Activated naive CD8-positive, alpha-beta T cell treated with anti-CD3 and anti-CD28 coated beads, Interleukin-2, amount 50 U/mL, for 24 hours (primary cell): ENCODE data around the gene FNIP1.
"Not testable (repeated sequence)": the region's sequence is repeated elsewhere in the genome, so short reads cannot be mapped to it uniquely, and the experiment has no call there.

Experiments used
- ATAC-seq: fragments of 150-1000 bp; cut with Tn5 transposase; one replicate; pipeline ENCODE4 v1.10.0; 2021
- DNase-seq: peaks from one replicate; pipeline ENCODE4 v3.0.0; 2021
- H3K27ac Mint-ChIP-seq: one replicate; pipeline ENCODE4 v1.8.0; 2021; ENCODE audit warnings: mild to moderate bottlenecking, mixed read lengths
- H3K27me3 Mint-ChIP-seq: one replicate; pipeline ENCODE4 v1.8.0; 2021; ENCODE audit warnings: mixed read lengths
- H3K36me3 Mint-ChIP-seq: one replicate; pipeline ENCODE4 v1.8.0; 2021; ENCODE audit warnings: low read depth, mixed read lengths
- H3K4me1 Mint-ChIP-seq: one replicate; pipeline ENCODE4 v1.8.0; 2021; ENCODE audit warnings: mixed read lengths
- H3K4me3 Mint-ChIP-seq: one replicate; pipeline ENCODE4 v1.8.0; 2021; ENCODE audit warnings: mild to moderate bottlenecking, moderate library complexity, mixed read lengths
- H3K9me3 Mint-ChIP-seq: one replicate; pipeline ENCODE4 v1.8.0; 2021; ENCODE audit warnings: mixed read lengths

FNIP1 gene

GRCh38 chr5:131637694-131638093 is 159.1 kb downstream of the FNIP1 start:
- no peaks in the 10 kb centered on the region for H3K27me3 Mint-ChIP-seq
- no peak for DNase-seq
- peaks cover 41% of the 10 kb centered on the region for H3K4me1 Mint-ChIP-seq
- peaks cover 5% of the 10 kb centered on the region for H3K36me3 Mint-ChIP-seq
- H3K27ac Mint-ChIP-seq = no peak overlapping the region
- no peaks in the 10 kb centered on the region for H3K9me3 Mint-ChIP-seq
- no peak for ATAC-seq
- H3K4me3 Mint-ChIP-seq = no peak overlapping the region

GRCh38 chr5:131635684-131636572 is 160.9 kb downstream of the FNIP1 start:
- Mint-ChIP-seq H3K9me3 (no peaks in the 10 kb centered on the region), H3K4me1 (peaks cover 41% of the 10 kb centered on the region), H3K4me3 (peak overlapping the region; percentile 99), H3K36me3 (peaks cover 5% of the 10 kb centered on the region), H3K27ac (peak overlapping the region; percentile 97), H3K27me3 (no peaks in the 10 kb centered on the region)
- no peak for DNase-seq
- ATAC-seq = no peak

GRCh38 chr5:131634996-131635683 is 161.7 kb downstream of the FNIP1 start, which contains the start of gene RAPGEF6:
Gene RAPGEF6 (minus strand): TSS chr5:131635229. CDS start chr5:131635030, 199 bp downstream.
- ATAC-seq (peak; percentile 94), DNase-seq (peak; percentile 96)
- Mint-ChIP-seq H3K36me3 (peaks cover 5% of the 10 kb centered on the region), H3K27ac (peak within 1 kb of the TSS; percentile 97), H3K4me3 (peak within 1 kb of the TSS; percentile 99), H3K9me3 (no peaks in the 10 kb centered on the region), H3K4me1 (peaks cover 33% of the 10 kb centered on the region), H3K27me3 (no peaks in the 10 kb centered on the region)

GRCh38 chr5:131634666-131634995 is 162.2 kb downstream of the FNIP1 start:
- Mint-ChIP-seq H3K4me3 (peak overlapping the region; percentile 99), H3K27ac (peak overlapping the region; percentile 97), H3K9me3 (no peaks in the 10 kb centered on the region), H3K4me1 (peaks cover 28% of the 10 kb centered on the region), H3K27me3 (no peaks in the 10 kb centered on the region), H3K36me3 (peaks cover 5% of the 10 kb centered on the region)
- DNase-seq (peak; percentile 63), ATAC-seq (peak; percentile 20)

GRCh38 chr5:131634238-131634637 is 162.6 kb downstream of the FNIP1 start:
- H3K4me3 Mint-ChIP-seq = peak overlapping the region; percentile 99
- H3K9me3 Mint-ChIP-seq = no peaks in the 10 kb centered on the region
- no peak for ATAC-seq

GRCh38 chr5:131633830-131634229 is 163.0 kb downstream of the FNIP1 start:
- Mint-ChIP-seq H3K4me1 (peaks cover 21% of the 10 kb centered on the region), H3K27ac (peak overlapping the region; percentile 97), H3K27me3 (no peaks in the 10 kb centered on the region), H3K36me3 (peaks cover 10% of the 10 kb centered on the region), H3K9me3 (no peaks in the 10 kb centered on the region), H3K4me3 (peak overlapping the region; percentile 99)
- ATAC-seq = no peak
- peak; percentile 7 for DNase-seq

More at GRCh38 chr5:131634238-131634637, 162.6 kb downstream of the FNIP1 start:
- Mint-ChIP-seq H3K36me3 (peaks cover 5% of the 10 kb centered on the region), H3K4me1 (peaks cover 24% of the 10 kb centered on the region), H3K27me3 (no peaks in the 10 kb centered on the region), H3K27ac (peak overlapping the region; percentile 97)
- DNase-seq = no peak

GRCh38 chr5:131630963-131631350 is 165.9 kb downstream of the FNIP1 start:
- ATAC-seq (no peak), DNase-seq (no peak)
- Mint-ChIP-seq H3K9me3 (no peaks in the 10 kb centered on the region), H3K27ac (no peak overlapping the region), H3K4me3 (no peak overlapping the region), H3K4me1 (peaks cover 16% of the 10 kb centered on the region), H3K27me3 (no peaks in the 10 kb centered on the region), H3K36me3 (peaks cover 21% of the 10 kb centered on the region)

GRCh38 chr5:131630208-131630962 is 166.4 kb downstream of the FNIP1 start:
- DNase-seq (no peak), ATAC-seq (no peak)
- no peaks in the 10 kb centered on the region for H3K9me3 Mint-ChIP-seq
- H3K4me1 Mint-ChIP-seq = peaks cover 19% of the 10 kb centered on the region
- no peak overlapping the region for H3K4me3 Mint-ChIP-seq
- peaks cover 24% of the 10 kb centered on the region for H3K36me3 Mint-ChIP-seq
- no peak overlapping the region for H3K27ac Mint-ChIP-seq
- H3K27me3 Mint-ChIP-seq = no peaks in the 10 kb centered on the region

- DNase-seq (no peak), ATAC-seq (no peak)
- Mint-ChIP-seq H3K4me3 (peak overlapping the region; percentile 19), H3K27ac (peak overlapping the region; percentile 12), H3K4me1 (peaks cover 16% of the 10 kb centered on the region), H3K36me3 (peaks cover 24% of the 10 kb centered on the region), H3K27me3 (no peaks in the 10 kb centered on the region), H3K9me3 (no peaks in the 10 kb centered on the region)
These were observed 167.8 kb downstream of the FNIP1 start for GRCh38 chr5:131628990-131629389.

- ATAC-seq = no peak
- no peak overlapping the region for H3K27ac Mint-ChIP-seq
- H3K4me1 Mint-ChIP-seq = peaks cover 24% of the 10 kb centered on the region
- H3K9me3 Mint-ChIP-seq = no peaks in the 10 kb centered on the region
- H3K27me3 Mint-ChIP-seq = no peaks in the 10 kb centered on the region
- no peak overlapping the region for H3K4me3 Mint-ChIP-seq
- peaks cover 31% of the 10 kb centered on the region for H3K36me3 Mint-ChIP-seq
- DNase-seq = no peak
These were observed 169.5 kb downstream of the FNIP1 start for GRCh38 chr5:131627207-131627865.

- no peak overlapping the region for H3K4me3 Mint-ChIP-seq
- peaks cover 58% of the 10 kb centered on the region for H3K4me1 Mint-ChIP-seq
- ATAC-seq = no peak
These were observed 174.2 kb downstream of the FNIP1 start for GRCh38 chr5:131622633-131623032.

GRCh38 chr5:131621164-131621563 is 175.7 kb downstream of the FNIP1 start:
- Mint-ChIP-seq H3K36me3 (peaks cover 30% of the 10 kb centered on the region), H3K4me1 (peaks cover 69% of the 10 kb centered on the region)
- not testable (repeated sequence) for DNase-seq, H3K27me3 Mint-ChIP-seq, H3K9me3 Mint-ChIP-seq, ATAC-seq, H3K4me3 Mint-ChIP-seq, H3K27ac Mint-ChIP-seq

More at GRCh38 chr5:131622633-131623032, 174.2 kb downstream of the FNIP1 start:
- Mint-ChIP-seq H3K27me3 (no peaks in the 10 kb centered on the region), H3K27ac (no peak overlapping the region), H3K36me3 (peaks cover 25% of the 10 kb centered on the region), H3K9me3 (no peaks in the 10 kb centered on the region)
- DNase-seq = no peak

GRCh38 chr5:131619102-131619501 is 177.7 kb downstream of the FNIP1 start:
- H3K4me1 Mint-ChIP-seq = peaks cover 66% of the 10 kb centered on the region
- H3K4me3 Mint-ChIP-seq = no peak overlapping the region
- ATAC-seq (no peak), DNase-seq (no peak)
- peaks cover 37% of the 10 kb centered on the region for H3K36me3 Mint-ChIP-seq
- no peak overlapping the region for H3K27ac Mint-ChIP-seq
- peaks cover 7% of the 10 kb centered on the region for H3K9me3 Mint-ChIP-seq
- no peaks in the 10 kb centered on the region for H3K27me3 Mint-ChIP-seq
